Tibial artery (tissue), 4 donors: ENCODE results near the gene ARHGAP29.

Experiments used
- DNase-seq, 2 donors: peaks; one replicate each; pipeline ENCODE4 v3.0.0-alpha.2; 2019
- H3K27ac ChIP-seq, 2 donors: fragments of 200-600 bp; sonication (generic) in 1 of 2; 1 replicate in 1 of 2; 2 replicates in 1 of 2; pipeline ENCODE4 v1.5.1; 2018 to 2019; ENCODE audit warnings: mild to moderate bottlenecking in 1 of 2
- H3K27me3 ChIP-seq, 2 donors: fragments of 200-600 bp; sonication (generic) in 1 of 2; one replicate each; pipeline versions ENCODE4 v1.5.1 to v1.6.0; 2016 to 2019
- H3K36me3 ChIP-seq, 3 donors: fragments of 200-600 bp; sonication (generic) in 2 of 3; one replicate each; pipeline ENCODE4 v1.5.1; 2016 to 2019; ENCODE audit warnings: mild to moderate bottlenecking in 2 of 3
- H3K4me1 ChIP-seq, 4 donors: fragments of 200-600 bp; sonication (generic) in 2 of 4; 1 replicate in 3 of 4; 2 replicates in 1 of 4; pipeline ENCODE4 v1.5.1; 2016 to 2019
- H3K4me3 ChIP-seq, 2 donors: fragments of 200-600 bp; sonication (generic) in 1 of 2; 1 replicate in 1 of 2; 2 replicates in 1 of 2; pipeline ENCODE4 v1.5.1; 2018 to 2019; ENCODE audit warnings: mild to moderate bottlenecking in 2 of 2
- H3K9me3 ChIP-seq, 3 donors: fragments of 200-600 bp; sonication (generic) in 1 of 3; one replicate each; pipeline ENCODE4 v1.5.1; 2016 to 2019
- intact Hi-C: fragments of 100-400 bp; cut with DNase I; formaldehyde crosslinking; loops from one replicate; pipeline ENCODE4 v1.15.0; 2023; ENCODE audit warnings: low total_unique reads
- TF ChIP-seq, protein P1 (sequence below), 2 experiments: fragments of 200-600 bp in 1 of 2; fragments of 450-650 bp in 1 of 2; IDR thresholded peaks; one replicate each; pipeline ENCODE4 v1.5.1; 2017 to 2019; ENCODE audit warnings: antibody characterized with exemption in 2 of 2, mild to moderate bottlenecking in 1 of 2, moderate library complexity in 1 of 2

ARHGAP29 gene

DNA sequence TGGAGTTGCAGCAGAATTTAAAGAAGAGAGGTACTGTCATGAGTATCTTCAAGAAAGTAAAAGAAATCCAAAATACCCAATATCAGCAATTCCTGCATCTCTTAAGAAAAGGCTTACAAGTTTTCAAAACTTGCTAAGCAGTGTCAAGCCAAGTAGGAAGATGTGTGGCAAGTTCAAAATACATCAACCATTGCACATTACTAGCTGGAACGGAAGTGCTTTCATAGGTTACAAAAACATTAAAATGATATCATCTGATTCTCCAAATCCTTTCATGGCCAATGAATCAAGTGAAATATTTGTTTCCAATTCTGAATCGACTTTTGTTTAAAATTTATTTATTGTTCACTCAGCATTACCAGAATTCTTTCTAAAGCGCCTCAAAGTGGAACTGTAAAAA, 110.7 kb downstream of the ARHGAP29 start:
- no peak for DNase-seq
- Histone ChIP-seq H3K4me1 (peaks cover 0 to 17% (median 3%) of the 10 kb centered on the region in 4 donors), H3K4me3 (no peak overlapping the region), H3K27me3 (no peaks in the 10 kb centered on the region), H3K9me3 (no peaks in the 10 kb centered on the region), H3K36me3 (no peaks in the 10 kb centered on the region), H3K27ac (no peak overlapping the region)
- intact Hi-C loops: no loop called here
- TF ChIP-seq, protein P1, sequence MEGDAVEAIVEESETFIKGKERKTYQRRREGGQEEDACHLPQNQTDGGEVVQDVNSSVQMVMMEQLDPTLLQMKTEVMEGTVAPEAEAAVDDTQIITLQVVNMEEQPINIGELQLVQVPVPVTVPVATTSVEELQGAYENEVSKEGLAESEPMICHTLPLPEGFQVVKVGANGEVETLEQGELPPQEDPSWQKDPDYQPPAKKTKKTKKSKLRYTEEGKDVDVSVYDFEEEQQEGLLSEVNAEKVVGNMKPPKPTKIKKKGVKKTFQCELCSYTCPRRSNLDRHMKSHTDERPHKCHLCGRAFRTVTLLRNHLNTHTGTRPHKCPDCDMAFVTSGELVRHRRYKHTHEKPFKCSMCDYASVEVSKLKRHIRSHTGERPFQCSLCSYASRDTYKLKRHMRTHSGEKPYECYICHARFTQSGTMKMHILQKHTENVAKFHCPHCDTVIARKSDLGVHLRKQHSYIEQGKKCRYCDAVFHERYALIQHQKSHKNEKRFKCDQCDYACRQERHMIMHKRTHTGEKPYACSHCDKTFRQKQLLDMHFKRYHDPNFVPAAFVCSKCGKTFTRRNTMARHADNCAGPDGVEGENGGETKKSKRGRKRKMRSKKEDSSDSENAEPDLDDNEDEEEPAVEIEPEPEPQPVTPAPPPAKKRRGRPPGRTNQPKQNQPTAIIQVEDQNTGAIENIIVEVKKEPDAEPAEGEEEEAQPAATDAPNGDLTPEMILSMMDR (IDR thresholded peaks at IDR 0.05): no peak

DNA sequence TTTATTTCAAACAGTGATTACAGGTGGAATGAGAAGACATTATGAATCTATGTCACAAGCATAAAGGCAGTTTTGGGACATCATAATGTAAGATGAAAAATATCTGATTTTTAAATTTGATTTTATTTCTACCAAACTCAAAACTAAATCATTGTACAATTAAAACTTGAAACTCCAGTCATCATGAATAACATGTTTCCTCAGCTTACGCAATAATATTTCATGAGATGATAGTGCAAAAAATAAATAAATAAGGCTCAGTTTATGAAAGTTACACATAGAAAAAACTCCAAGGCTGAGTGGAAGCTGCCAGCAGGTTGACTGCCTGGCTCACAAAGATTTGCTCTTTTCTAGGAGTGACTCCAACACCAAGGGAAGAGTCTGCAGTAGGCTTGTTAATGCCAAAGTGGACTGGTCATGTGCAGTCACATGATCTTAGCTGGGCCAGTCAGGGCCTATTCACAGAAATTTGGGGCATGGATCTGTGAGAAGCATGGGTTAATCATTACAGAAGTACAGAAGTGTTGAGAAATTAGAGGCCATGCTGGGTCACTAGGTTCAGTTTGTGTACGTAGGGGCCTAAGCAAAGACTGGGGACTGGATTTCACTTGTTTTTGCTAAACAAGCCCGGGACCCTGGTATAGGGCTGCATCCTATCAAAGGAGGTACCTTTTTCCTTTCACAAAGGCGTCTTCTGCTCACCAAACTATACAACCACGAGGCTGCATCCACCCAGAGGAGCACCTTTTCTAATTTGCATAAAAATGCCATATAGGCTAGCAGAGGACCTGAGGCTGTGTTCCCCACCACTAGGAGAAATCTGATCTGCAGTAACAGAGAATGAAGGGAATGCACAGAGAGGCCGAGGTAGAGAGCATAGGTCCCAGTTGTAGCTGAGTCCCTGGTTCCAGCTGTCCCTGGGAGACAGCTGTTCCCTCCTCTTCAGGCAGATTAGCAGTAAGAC, 111.6 kb downstream of the ARHGAP29 start:
- TF ChIP-seq, protein P1 (IDR thresholded peaks at IDR 0.05): no peak
- Histone ChIP-seq H3K4me3 (no peak overlapping the region), H3K36me3 (no peaks in the 10 kb centered on the region), H3K9me3 (no peaks in the 10 kb centered on the region), H3K4me1 (peaks cover 0 to 17% (median 3%) of the 10 kb centered on the region in 4 donors), H3K27ac (no peak overlapping the region), H3K27me3 (no peaks in the 10 kb centered on the region)
- no peak for DNase-seq
- intact Hi-C loops: no loop called here

DNA sequence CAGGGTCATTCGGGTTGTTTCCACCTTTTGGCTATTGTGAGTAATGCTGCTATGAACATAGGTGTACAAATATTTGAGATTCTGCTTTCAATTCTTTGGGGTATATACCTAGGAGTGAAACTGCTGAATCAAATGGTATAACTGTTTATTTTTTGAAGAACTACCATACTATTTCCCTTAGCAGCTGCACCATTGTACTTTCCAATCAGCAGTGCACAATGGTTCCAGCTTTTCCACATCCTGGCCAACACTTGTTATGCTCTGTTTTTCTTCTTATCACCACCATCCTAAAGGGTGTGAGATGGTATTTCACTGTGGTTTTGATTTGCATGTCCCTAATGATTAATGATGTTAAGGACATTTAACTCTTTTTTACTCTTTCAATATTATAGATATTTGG, 112.8 kb downstream of the ARHGAP29 start:
- Histone ChIP-seq H3K27ac (no peak overlapping the region), H3K4me1 (peaks cover 0 to 17% (median 3%) of the 10 kb centered on the region in 4 donors), H3K9me3 (no peaks in the 10 kb centered on the region), H3K4me3 (no peak overlapping the region), H3K36me3 (no peaks in the 10 kb centered on the region), H3K27me3 (no peaks in the 10 kb centered on the region)
- TF ChIP-seq, protein P1 (IDR thresholded peaks at IDR 0.05): no peak
- no peak for DNase-seq
- intact Hi-C loops: no loop called here

DNA sequence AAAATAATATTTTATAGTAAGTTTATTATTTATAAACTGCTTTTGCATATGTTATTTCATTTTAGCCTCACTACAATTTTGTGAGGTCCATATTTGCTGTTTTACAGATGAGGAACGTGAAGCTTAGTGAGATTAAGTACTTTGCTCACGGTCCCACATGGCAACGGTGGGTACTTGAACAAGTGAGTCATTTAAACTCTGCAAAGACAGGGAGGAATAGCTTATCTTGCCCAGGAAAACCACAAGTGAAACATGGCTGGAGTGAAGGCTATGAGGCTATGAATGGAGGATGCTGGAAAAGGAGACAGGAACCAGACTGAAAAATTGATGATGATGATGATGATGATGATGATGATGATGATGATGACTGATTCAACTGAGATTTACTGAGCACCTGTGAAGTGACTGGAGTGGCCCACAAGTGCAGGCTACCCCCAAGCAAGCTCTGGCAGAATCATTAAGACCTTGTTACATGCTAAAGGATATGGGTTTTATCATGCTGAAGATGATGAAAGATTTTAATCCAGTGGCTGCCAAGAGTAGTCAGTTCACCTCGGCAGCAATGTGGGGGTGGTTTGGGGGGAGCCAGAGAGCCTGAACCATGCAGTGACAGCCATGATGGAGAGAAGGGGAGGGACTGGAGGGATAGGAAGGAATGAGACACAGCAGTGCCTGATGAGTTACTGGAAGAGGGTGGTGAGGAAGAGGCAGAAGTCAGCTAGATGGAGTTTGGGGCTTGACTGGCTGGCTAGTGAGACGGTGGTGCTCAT, 115.0 kb downstream of the ARHGAP29 start:
- Histone ChIP-seq H3K4me1 (peaks cover 0 to 16% (median 3%) of the 10 kb centered on the region in 4 donors), H3K4me3 (no peak overlapping the region), H3K9me3 (no peaks in the 10 kb centered on the region), H3K27ac (no peak overlapping the region), H3K36me3 (no peaks in the 10 kb centered on the region), H3K27me3 (no peaks in the 10 kb centered on the region)
- TF ChIP-seq, protein P1 (IDR thresholded peaks at IDR 0.05): no peak
- DNase-seq: no peak
- intact Hi-C loops: no loop called here
